HG02642 (cell line): Measurements from ENCODE around the gene SHOX.
"Not testable (repeated sequence)": the region's sequence is repeated elsewhere in the genome, so short reads cannot be mapped to it uniquely, and the experiment has no call there.

Source experiments
- ATAC-seq: cut with Tn5 transposase; IDR thresholded peaks from one replicate; pipeline ENCODE4 v1.9.1; 2021; ENCODE audit warnings: mild to moderate bottlenecking; ENCODE audit not compliant: unreplicated experiment, poor library complexity

Gene SHOX

DNA sequence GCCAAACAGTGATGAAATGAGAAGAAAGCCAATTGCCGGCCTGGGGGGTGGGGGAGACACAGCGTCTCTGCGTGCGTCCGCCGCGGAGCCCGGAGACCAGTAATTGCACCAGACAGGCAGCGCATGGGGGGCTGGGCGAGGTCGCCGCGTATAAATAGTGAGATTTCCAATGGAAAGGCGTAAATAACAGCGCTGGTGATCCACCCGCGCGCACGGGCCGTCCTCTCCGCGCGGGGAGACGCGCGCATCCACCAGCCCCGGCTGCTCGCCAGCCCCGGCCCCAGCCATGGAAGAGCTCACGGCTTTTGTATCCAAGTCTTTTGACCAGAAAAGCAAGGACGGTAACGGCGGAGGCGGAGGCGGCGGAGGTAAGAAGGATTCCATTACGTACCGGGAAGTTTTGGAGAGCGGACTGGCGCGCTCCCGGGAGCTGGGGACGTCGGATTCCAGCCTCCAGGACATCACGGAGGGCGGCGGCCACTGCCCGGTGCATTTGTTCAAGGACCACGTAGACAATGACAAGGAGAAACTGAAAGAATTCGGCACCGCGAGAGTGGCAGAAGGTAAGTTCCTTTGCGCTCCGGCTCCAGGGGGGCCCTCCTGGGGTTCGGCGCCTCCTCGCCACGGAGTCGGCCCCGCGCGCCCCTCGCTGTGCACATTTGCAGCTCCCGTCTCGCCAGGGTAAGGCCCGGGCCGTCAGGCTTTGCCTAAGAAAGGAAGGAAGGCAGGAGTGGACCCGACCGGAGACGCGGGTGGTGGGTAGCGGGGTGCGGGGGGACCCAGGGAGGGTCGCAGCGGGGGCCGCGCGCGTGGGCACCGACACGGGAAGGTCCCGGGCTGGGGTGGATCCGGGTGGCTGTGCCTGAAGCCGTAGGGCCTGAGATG, at the start of gene SHOX:
Gene SHOX (plus strand): TSS at position 180 of the 885 bp plus-strand sequence. CDS start 107 bp downstream, at position 287.
- no peak for ATAC-seq

DNA sequence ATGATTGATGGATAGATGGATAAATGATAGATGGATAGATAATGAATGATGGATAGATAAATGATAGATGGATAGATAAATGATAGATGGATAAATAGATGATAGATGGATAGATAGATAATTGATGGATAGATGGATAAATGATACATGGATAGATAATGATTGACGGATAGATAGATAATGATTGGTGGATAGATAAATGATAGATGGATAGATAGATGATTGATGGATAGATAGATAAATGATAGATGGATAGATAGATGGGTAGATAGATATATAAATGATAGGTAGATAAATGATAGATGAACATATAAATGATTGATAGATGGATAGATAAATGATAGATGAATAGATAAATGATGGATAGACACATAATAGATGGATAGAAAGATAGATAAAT, 49.5 kb upstream of the SHOX start:
- no peak for ATAC-seq

DNA sequence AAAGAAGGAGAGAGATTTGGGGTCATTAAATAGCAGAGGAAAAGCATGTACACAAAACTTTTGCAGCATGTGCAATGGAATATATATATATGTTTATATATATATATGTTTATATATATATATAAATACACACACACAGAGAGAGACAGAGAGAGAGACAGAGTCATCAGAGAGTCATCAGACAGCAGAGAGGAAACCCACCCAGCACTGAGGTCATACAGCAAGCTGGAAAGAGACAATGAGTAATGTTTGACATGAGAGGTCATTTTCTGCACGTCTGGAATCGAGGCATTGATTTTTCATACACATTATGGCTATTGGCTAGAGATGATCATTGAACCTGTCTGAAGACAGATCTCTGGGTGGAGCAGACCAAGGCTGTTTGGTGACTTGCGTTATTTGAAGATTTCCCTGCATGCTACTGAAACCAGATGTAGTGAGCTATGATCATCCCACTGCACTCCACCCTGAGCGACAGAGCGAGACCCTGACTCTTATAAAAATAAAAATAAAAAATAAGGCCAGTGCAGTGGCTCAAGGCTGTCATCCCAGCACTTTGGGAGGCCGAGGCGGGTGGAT, 48.8 kb upstream of the SHOX start:
- ATAC-seq = no peak

GRCh38 chrX:584572-584971, 46.0 kb upstream of the SHOX start:
- no peak for ATAC-seq

GRCh38 chrX:585115-585808, 45.3 kb upstream of the SHOX start:
- no peak for ATAC-seq

DNA sequence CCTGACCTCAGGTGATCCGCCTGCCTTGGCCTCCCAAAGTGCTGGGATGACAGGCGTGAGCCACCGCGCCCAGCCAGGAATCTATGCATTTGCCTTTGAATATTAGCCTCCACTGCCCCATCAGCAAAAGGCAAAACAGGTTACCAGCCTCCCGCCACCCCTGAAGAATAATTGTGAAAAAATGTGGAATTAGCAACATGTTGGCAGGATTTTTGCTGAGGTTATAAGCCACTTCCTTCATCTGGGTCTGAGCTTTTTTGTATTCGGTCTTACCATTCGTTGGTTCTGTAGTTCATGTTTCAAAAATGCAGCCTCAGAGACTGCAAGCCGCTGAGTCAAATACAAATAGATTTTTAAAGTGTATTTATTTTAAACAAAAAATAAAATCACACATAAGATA, 44.2 kb upstream of the SHOX start:
- ATAC-seq = no peak

- not testable (repeated sequence) for ATAC-seq
Observed at GRCh38 chrX:589261-589660, 41.3 kb upstream of the SHOX start.

GRCh38 chrX:590693-591404, 39.7 kb upstream of the SHOX start:
- no peak for ATAC-seq

DNA sequence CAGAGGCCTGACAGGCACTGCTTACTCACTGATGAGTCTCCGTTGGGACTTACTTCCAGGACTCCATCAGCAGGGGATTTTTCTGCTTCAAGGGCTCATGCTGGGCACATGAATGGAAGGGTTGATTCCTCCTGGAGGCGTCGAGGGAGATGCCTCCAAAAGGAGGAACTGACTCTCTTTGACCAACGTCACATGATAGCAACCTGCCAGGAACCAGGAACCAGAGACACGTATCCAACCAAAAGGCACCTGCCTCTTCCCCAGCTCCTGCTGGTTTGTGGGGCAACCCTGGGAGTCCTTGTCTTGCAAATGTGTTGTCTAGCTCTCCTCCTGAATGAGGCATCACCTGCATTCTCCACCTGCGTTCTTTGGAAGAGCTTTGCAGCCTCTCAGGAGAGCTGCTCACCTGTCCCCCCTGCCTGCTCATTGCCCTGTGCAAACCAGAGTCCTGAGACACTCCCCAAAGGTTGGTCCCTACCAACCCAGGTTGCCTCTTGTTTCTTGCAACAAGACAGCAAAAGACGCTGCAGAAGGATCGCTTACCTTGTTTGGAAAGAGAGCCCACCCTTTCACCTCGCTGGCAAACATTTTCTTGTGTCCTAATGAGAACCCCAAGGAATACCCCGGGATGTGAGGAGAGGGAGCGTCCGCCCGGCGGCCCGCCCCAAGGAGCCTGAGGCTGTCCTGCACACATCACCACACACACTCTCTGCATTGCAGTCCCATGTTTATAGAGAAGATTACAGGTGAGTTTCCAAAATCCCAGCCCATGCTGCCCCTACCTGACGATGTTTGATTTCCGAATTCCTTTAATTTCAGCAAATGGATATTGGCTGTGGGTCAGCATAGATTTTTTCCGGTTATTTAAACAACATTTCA, 30.5 kb upstream of the SHOX start:
- ATAC-seq = no peak

DNA sequence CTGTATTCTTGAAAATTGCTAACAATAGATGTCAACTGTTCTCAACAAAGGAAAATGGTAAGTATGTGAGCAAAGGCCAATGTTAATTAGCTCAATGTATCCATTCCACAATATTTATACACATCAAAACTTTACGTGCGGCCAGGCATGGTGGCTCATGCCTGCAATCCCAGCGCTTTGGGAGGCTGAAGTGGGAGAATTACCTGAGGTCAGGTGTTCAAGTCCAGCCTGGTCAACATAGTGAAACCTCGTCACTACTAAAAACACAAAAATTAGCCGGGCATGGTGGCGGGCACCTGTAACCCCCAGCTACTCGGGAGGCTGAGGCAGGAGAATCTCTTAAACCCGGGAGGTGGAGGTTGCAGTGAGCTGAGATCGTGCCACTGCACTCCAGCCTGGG, 27.6 kb upstream of the SHOX start:
- not testable (repeated sequence) for ATAC-seq

- not testable (repeated sequence) for ATAC-seq
Observed at GRCh38 chrX:604616-605015, 26.0 kb upstream of the SHOX start.

- not testable (repeated sequence) for ATAC-seq
Observed at GRCh38 chrX:608088-608487, 22.5 kb upstream of the SHOX start.

DNA sequence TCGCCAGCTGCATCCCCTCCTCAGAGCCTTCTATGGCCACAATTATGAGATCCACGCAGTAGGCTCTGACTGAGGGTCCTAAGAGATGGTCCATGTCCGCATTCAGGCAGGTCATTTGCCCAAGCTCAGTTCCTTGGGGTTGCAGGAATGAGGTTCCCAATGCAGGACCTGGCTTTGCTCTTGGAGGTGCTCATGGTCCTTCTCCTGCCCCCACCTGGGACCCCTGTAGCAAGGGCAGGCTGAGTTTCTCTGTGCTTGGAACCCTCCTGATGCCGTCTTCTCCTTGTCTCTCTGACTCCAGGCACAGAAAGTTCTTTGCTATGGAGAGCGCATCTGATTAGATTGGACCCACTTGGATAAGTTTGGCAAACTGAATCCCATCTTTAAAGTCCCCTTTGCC, 16.5 kb upstream of the SHOX start:
- ATAC-seq = no peak

DNA sequence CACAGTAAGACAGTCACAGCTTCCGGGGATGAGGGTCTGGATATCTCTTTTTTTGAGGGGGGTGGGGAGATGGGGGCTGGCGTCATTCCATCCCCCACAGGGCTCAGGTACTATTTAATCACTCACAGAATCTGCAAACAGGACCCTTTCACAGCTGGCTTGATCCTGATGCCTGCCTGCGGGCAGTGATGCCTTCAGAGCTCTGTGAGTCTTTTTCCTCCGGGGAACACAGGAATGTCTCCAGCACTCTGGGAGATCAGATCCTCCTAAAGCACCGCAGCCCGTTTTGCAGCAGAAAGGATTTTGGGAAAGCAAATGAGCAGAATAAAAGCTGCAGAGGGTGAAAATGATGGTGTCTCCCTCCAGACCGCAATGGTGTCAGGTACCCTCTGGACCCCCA, 13.2 kb upstream of the SHOX start:
- ATAC-seq = no peak

DNA sequence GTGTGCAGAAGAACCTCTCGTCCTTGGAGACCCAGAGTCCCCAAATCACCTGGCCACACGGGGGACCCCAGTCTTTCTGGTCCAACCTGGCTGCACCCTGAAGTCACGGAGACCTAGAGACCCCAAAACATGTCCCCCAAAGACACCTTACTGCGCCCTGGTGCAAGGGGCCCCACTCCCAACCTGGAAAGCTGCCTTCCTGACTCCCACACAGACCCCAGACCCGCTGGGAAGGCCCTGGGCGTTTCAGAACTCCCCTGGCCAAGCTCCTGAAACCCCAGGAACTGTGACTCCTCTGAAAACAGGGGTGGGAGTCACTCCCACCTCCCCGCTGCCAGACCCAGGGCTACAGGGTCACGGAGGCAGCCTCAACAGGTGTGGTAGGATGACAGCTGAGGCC, 12.7 kb upstream of the SHOX start:
- no peak for ATAC-seq

- ATAC-seq = not testable (repeated sequence)
Observed at GRCh38 chrX:618304-618703, 12.3 kb upstream of the SHOX start.

DNA sequence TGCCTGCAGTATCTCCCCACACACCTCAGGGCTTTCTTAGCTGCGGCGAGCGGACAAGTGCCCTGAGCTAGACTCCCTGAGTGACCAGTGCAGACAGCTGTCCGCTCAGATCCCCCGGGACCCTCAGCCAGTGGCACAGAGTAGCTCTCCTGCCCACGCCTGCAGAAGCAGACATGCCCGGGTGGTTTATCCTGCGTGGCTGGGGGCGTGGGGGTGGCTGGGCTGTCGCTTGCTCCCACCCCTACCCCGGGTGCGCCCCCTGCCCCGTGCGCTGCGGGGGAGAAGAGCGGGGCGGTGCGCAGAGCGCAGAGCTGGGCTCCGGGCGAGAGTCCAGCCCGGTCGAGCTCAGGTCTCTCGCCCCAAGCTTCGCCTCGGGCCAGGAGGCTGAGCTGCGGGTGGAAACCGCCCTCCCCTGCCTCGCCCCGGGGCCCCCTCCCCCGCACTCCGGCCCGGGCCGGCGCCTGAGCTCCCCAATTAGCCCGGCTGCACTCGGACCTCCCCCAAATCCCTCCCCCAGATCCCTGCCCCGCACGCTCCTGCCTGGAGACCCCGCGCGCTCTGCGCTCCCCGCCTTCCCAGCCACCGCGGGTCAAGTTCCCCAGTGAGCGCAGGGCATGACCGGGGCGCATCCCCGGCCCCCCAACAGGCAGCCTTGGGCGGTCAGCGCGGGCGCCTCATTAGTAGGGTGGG, 11.7 kb upstream of the SHOX start:
- no peak for ATAC-seq

DNA sequence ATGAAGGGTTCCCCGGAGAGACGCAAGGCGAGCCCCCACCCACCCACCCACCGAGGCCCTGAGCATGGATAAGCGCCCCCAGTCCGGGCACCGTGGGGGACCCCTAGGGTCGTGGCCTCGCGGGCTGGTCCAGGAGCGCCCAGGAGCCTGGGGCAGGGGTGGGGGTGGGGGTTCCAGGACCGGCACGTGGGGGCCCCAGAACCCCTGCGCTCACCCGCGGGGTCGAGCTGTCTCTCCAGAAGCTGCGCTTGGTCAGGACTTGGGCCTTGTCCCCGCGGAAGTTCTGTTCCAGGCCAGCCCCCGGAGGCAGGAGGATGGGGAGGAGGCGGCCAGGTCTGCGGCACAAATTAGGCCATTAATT, 11.2 kb upstream of the SHOX start:
- no peak for ATAC-seq

GRCh38 chrX:619812-620531, 10.6 kb upstream of the SHOX start:
- no peak for ATAC-seq
